GM23338 (cell line): ENCODE results near the gene SUCLG2. TPM values are rescaled to one million over a fixed set of nuclear protein-coding genes. Genes with fewer than 3 reads are reported as not detected.

Experiments used
- ATAC-seq: fragments of 200-7000 bp; cut with Tn5 transposase; 3 replicates; pipeline ENCODE4 v1.9.1; 2020
- DNase-seq: peaks from one replicate; pipeline ENCODE4 v3.0.0-alpha.2; 2015; ENCODE audit warnings: low spot score
- H2AFZ ChIP-seq: fragments of 200-600 bp; sonication (generic); 2 replicates; pipeline ENCODE4 v1.8.0; 2016; ENCODE audit warnings: antibody characterized with exemption, mild to moderate bottlenecking, moderate library complexity
- H3F3A ChIP-seq: fragments of 200-600 bp; sonication (generic); replicated peaks from 2 replicates; pipeline ENCODE4 v1.8.0; 2017; ENCODE audit warnings: antibody characterized with exemption, mixed run types, low read depth
- H3K27ac ChIP-seq: fragments of 200-600 bp; sonication (generic); 2 replicates; pipeline ENCODE4 v1.6.1; 2016; ENCODE audit warnings: low read depth
- H3K27me3 ChIP-seq: fragments of 200-600 bp; sonication (generic); 2 replicates; pipeline ENCODE4 v1.8.0; 2016; ENCODE audit warnings: mild to moderate bottlenecking, mixed run types, moderate library complexity; ENCODE audit not compliant: insufficient read depth
- H3K36me3 ChIP-seq: fragments of 200-600 bp; sonication (generic); 2 replicates; pipeline ENCODE4 v1.8.0; 2016; ENCODE audit warnings: mild to moderate bottlenecking; ENCODE audit not compliant: insufficient read depth
- H3K4me1 ChIP-seq: fragments of 200-600 bp; sonication (generic); 2 replicates; pipeline ENCODE4 v1.8.0; 2016; ENCODE audit warnings: mild to moderate bottlenecking, moderate library complexity; ENCODE audit not compliant: insufficient read depth
- H3K4me2 ChIP-seq: fragments of 200-600 bp; sonication (generic); 2 replicates; pipeline ENCODE4 v1.7.1; 2017; ENCODE audit warnings: mixed run types
- H3K4me3 ChIP-seq: fragments of 200-600 bp; sonication (generic); 2 replicates; pipeline ENCODE4 v1.6.1; 2016; ENCODE audit warnings: mixed run types
- H3K79me2 ChIP-seq: fragments of 200-600 bp; sonication (generic); replicated peaks from 2 replicates; pipeline ENCODE4 v1.8.0; 2017; ENCODE audit warnings: mild to moderate bottlenecking; ENCODE audit not compliant: insufficient read depth
- H3K9me2 ChIP-seq: fragments of 200-600 bp; sonication (generic); 2 replicates; pipeline ENCODE4 v1.8.0; 2017; ENCODE audit not compliant: insufficient read depth
- H4K20me1 ChIP-seq: fragments of 200-600 bp; sonication (generic); replicated peaks from 2 replicates; pipeline ENCODE4 v1.8.0; 2017; ENCODE audit warnings: mild to moderate bottlenecking; ENCODE audit not compliant: insufficient read depth
- H3K27ac Mint-ChIP-seq: 2 replicates; pipeline ENCODE4 v1.8.0; 2020; ENCODE audit warnings: inconsistent platforms, mild to moderate bottlenecking, moderate library complexity, mixed read lengths
- H3K27me3 Mint-ChIP-seq: 3 replicates; pipeline ENCODE4 v1.8.0; 2022; ENCODE audit warnings: low read depth, mild to moderate bottlenecking, moderate library complexity, mixed read lengths, inconsistent platforms; ENCODE audit not compliant: insufficient read depth, poor library complexity
- H3K36me3 Mint-ChIP-seq: 3 replicates; pipeline ENCODE4 v1.8.0; 2021; ENCODE audit warnings: low read depth, mild to moderate bottlenecking, inconsistent platforms, moderate library complexity, mixed read lengths
- H3K4me1 Mint-ChIP-seq: 3 replicates; pipeline ENCODE4 v1.8.0; 2020; ENCODE audit warnings: mild to moderate bottlenecking, inconsistent platforms, mixed read lengths
- H3K4me3 Mint-ChIP-seq: 3 replicates; pipeline ENCODE4 v1.8.0; 2021; ENCODE audit warnings: moderate library complexity, mild to moderate bottlenecking, inconsistent platforms, mixed read lengths
- H3K9me3 Mint-ChIP-seq: 3 replicates; pipeline ENCODE4 v1.8.0; 2020; ENCODE audit warnings: moderate library complexity, mild to moderate bottlenecking, inconsistent platforms, mixed read lengths
- CREB1 ChIP-seq: fragments of 250-450 bp; sonication (Bioruptor Pico); IDR thresholded peaks from 2 replicates; pipeline ENCODE4 v1.5.0; 2020; ENCODE audit warnings: low read depth, mild to moderate bottlenecking, moderate library complexity
- EZH2 ChIP-seq: fragments of 200-600 bp; sonication (generic); IDR thresholded peaks from one replicate; pipeline ENCODE4 v1.8.0; 2017; ENCODE audit warnings: antibody characterized with exemption, mild to moderate bottlenecking, low read depth; ENCODE audit not compliant: unreplicated experiment
- JUNB ChIP-seq: IDR thresholded peaks from one replicate; pipeline ENCODE4 v1.6.1; 2016; ENCODE audit warnings: antibody characterized with exemption; ENCODE audit not compliant: unreplicated experiment
- NANOG ChIP-seq: IDR thresholded peaks from 2 replicates; pipeline ENCODE4 v1.6.1; 2016; ENCODE audit warnings: antibody characterized with exemption, borderline replicate concordance
- POLR2AphosphoS5 ChIP-seq: IDR thresholded peaks from 2 replicates; pipeline ENCODE4 v1.6.1; 2016; ENCODE audit warnings: antibody characterized with exemption, low read depth
- STAT1 ChIP-seq: IDR thresholded peaks from one replicate; pipeline ENCODE4 v1.6.1; 2016; ENCODE audit warnings: antibody characterized with exemption; ENCODE audit not compliant: unreplicated experiment
- ZNF114 ChIP-seq: fragments of 250-450 bp; sonication (Bioruptor Pico); IDR thresholded peaks from 2 replicates; pipeline ENCODE4 v1.5.0; 2020; ENCODE audit warnings: mild to moderate bottlenecking, moderate library complexity
- ZNF331 ChIP-seq: fragments of 250-450 bp; sonication (Bioruptor Pico); IDR thresholded peaks from 2 replicates; pipeline ENCODE4 v1.5.0; 2020; ENCODE audit warnings: low read depth, mild to moderate bottlenecking, moderate library complexity
- polyA plus RNA-seq: library from polyadenylated mRNA; unstranded; fragments of >200 nt; fragmentation: Nextera tagmentation; extraction: Ambion mirVana; gene quantifications from 2 replicates; pipeline ENCODE4 v1.2.1, GENCODE V29; 2016
- total RNA-seq: library from RNA; depleted of rRNA; stranded (reverse); fragments of >200 nt; shearing (Covaris generic); gene quantifications from 2 replicates; pipeline ENCODE4 v1.2.3, GENCODE V29; 2014
- TF ChIP-seq, protein P1 (sequence below): IDR thresholded peaks from one replicate; pipeline ENCODE4 v1.6.1; 2018; ENCODE audit warnings: antibody characterized with exemption; ENCODE audit not compliant: unreplicated experiment
- TF ChIP-seq, protein P2 (sequence below), 2 experiments: fragments of 200-600 bp in 1 of 2; sonication (generic) in 1 of 2; conservative IDR thresholded peaks; 2 replicates each; pipeline versions ENCODE4 v1.5.1 to v1.6.1; 2016 to 2017; ENCODE audit warnings: antibody characterized with exemption in 2 of 2, low read depth in 2 of 2, mild to moderate bottlenecking in 2 of 2, moderate library complexity in 1 of 2
- TF ChIP-seq, protein P3 (sequence below): IDR thresholded peaks from 2 replicates; pipeline ENCODE4 v1.6.1; 2016; ENCODE audit warnings: antibody characterized with exemption
- TF ChIP-seq, protein P4 (sequence below): fragments of 250-450 bp; sonication (Bioruptor Pico); IDR thresholded peaks from 2 replicates; pipeline ENCODE4 v1.5.0; 2020; ENCODE audit warnings: mild to moderate bottlenecking, moderate library complexity

Gene SUCLG2
- total and polyA plus RNA-seq, 2 experiments from 2014 or later: 29.3 to 39.0 TPM

DNA sequence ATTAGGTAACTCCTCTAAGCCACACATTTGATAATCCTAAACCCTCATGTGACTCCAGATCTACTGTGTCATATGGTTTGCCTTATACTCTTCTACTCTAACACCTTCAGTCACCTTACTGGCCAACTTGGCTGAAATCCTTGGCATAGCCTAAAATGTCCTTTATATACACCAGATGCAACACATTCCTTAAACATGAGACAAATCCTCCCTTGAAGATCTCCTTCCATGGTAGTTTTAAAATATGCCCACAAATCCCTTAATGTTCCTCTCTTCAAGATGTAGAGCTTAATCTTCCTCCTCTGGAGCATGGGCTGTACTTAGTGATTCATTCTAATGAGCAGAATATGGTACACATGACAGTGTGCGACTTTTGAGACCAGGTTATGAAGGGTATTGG is 238.9 kb downstream of the SUCLG2 start:
- no peaks in the 10 kb centered on the region for H3K9me2 ChIP-seq
- no peak overlapping the region for H3K27ac ChIP-seq
- no peak for TF ChIP-seq POLR2AphosphoS5
- no peak for TF ChIP-seq ZNF331 (CRISPR knock-in tag)
- no peak for TF ChIP-seq JUNB
- no peak for TF ChIP-seq CREB1 (CRISPR knock-in tag)
- TF ChIP-seq, protein P1, sequence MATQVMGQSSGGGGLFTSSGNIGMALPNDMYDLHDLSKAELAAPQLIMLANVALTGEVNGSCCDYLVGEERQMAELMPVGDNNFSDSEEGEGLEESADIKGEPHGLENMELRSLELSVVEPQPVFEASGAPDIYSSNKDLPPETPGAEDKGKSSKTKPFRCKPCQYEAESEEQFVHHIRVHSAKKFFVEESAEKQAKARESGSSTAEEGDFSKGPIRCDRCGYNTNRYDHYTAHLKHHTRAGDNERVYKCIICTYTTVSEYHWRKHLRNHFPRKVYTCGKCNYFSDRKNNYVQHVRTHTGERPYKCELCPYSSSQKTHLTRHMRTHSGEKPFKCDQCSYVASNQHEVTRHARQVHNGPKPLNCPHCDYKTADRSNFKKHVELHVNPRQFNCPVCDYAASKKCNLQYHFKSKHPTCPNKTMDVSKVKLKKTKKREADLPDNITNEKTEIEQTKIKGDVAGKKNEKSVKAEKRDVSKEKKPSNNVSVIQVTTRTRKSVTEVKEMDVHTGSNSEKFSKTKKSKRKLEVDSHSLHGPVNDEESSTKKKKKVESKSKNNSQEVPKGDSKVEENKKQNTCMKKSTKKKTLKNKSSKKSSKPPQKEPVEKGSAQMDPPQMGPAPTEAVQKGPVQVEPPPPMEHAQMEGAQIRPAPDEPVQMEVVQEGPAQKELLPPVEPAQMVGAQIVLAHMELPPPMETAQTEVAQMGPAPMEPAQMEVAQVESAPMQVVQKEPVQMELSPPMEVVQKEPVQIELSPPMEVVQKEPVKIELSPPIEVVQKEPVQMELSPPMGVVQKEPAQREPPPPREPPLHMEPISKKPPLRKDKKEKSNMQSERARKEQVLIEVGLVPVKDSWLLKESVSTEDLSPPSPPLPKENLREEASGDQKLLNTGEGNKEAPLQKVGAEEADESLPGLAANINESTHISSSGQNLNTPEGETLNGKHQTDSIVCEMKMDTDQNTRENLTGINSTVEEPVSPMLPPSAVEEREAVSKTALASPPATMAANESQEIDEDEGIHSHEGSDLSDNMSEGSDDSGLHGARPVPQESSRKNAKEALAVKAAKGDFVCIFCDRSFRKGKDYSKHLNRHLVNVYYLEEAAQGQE: no peak
- TF ChIP-seq ZNF114 (CRISPR knock-in tag): no peak
- TF ChIP-seq, protein P2, sequence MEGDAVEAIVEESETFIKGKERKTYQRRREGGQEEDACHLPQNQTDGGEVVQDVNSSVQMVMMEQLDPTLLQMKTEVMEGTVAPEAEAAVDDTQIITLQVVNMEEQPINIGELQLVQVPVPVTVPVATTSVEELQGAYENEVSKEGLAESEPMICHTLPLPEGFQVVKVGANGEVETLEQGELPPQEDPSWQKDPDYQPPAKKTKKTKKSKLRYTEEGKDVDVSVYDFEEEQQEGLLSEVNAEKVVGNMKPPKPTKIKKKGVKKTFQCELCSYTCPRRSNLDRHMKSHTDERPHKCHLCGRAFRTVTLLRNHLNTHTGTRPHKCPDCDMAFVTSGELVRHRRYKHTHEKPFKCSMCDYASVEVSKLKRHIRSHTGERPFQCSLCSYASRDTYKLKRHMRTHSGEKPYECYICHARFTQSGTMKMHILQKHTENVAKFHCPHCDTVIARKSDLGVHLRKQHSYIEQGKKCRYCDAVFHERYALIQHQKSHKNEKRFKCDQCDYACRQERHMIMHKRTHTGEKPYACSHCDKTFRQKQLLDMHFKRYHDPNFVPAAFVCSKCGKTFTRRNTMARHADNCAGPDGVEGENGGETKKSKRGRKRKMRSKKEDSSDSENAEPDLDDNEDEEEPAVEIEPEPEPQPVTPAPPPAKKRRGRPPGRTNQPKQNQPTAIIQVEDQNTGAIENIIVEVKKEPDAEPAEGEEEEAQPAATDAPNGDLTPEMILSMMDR (conservative IDR thresholded peaks at IDR 0.05; ENCODE audit: low read depth in 2 of 2): no peak
- no peak for TF ChIP-seq NANOG
- TF ChIP-seq STAT1: no peak
- TF ChIP-seq, protein P3, sequence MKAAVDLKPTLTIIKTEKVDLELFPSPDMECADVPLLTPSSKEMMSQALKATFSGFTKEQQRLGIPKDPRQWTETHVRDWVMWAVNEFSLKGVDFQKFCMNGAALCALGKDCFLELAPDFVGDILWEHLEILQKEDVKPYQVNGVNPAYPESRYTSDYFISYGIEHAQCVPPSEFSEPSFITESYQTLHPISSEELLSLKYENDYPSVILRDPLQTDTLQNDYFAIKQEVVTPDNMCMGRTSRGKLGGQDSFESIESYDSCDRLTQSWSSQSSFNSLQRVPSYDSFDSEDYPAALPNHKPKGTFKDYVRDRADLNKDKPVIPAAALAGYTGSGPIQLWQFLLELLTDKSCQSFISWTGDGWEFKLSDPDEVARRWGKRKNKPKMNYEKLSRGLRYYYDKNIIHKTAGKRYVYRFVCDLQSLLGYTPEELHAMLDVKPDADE: no peak
- TF ChIP-seq, protein P4, sequence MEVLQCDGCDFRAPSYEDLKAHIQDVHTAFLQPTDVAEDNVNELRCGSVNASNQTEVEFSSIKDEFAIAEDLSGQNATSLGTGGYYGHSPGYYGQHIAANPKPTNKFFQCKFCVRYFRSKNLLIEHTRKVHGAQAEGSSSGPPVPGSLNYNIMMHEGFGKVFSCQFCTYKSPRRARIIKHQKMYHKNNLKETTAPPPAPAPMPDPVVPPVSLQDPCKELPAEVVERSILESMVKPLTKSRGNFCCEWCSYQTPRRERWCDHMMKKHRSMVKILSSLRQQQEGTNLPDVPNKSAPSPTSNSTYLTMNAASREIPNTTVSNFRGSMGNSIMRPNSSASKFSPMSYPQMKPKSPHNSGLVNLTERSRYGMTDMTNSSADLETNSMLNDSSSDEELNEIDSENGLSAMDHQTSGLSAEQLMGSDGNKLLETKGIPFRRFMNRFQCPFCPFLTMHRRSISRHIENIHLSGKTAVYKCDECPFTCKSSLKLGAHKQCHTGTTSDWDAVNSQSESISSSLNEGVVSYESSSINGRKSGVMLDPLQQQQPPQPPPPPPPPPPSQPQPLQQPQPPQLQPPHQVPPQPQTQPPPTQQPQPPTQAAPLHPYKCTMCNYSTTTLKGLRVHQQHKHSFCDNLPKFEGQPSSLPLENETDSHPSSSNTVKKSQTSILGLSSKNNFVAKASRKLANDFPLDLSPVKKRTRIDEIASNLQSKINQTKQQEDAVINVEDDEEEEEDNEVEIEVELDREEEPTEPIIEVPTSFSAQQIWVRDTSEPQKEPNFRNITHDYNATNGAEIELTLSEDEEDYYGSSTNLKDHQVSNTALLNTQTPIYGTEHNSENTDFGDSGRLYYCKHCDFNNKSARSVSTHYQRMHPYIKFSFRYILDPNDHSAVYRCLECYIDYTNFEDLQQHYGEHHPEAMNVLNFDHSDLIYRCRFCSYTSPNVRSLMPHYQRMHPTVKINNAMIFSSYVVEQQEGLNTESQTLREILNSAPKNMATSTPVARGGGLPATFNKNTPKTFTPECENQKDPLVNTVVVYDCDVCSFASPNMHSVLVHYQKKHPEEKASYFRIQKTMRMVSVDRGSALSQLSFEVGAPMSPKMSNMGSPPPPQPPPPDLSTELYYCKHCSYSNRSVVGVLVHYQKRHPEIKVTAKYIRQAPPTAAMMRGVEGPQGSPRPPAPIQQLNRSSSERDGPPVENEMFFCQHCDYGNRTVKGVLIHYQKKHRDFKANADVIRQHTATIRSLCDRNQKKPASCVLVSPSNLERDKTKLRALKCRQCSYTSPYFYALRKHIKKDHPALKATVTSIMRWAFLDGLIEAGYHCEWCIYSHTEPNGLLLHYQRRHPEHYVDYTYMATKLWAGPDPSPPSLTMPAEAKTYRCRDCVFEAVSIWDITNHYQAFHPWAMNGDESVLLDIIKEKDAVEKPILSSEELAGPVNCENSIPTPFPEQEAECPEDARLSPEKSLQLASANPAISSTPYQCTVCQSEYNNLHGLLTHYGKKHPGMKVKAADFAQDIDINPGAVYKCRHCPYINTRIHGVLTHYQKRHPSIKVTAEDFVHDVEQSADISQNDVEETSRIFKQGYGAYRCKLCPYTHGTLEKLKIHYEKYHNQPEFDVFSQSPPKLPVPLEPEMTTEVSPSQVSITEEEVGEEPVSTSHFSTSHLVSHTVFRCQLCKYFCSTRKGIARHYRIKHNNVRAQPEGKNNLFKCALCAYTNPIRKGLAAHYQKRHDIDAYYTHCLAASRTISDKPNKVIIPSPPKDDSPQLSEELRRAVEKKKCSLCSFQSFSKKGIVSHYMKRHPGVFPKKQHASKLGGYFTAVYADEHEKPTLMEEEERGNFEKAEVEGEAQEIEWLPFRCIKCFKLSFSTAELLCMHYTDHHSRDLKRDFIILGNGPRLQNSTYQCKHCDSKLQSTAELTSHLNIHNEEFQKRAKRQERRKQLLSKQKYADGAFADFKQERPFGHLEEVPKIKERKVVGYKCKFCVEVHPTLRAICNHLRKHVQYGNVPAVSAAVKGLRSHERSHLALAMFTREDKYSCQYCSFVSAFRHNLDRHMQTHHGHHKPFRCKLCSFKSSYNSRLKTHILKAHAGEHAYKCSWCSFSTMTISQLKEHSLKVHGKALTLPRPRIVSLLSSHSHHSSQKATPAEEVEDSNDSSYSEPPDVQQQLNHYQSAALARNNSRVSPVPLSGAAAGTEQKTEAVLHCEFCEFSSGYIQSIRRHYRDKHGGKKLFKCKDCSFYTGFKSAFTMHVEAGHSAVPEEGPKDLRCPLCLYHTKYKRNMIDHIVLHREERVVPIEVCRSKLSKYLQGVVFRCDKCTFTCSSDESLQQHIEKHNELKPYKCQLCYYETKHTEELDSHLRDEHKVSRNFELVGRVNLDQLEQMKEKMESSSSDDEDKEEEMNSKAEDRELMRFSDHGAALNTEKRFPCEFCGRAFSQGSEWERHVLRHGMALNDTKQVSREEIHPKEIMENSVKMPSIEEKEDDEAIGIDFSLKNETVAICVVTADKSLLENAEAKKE (CRISPR knock-in tag): no peak
- TF ChIP-seq EZH2: no peak
- H3K27me3 ChIP-seq: no peaks in the 10 kb centered on the region
- no peaks in the 10 kb centered on the region for H3F3A ChIP-seq
- H2AFZ ChIP-seq: no peak overlapping the region
- no peak overlapping the region for H3K4me3 ChIP-seq
- Mint-ChIP-seq H3K36me3 (peaks cover 8% of the 10 kb centered on the region; the same call in 2 of the 3 replicates), H3K9me3 (peaks cover 5% of the 10 kb centered on the region; the same call in 1 of the 3 replicates), H3K27ac (no peak overlapping the region), H3K4me1 (no peaks in the 10 kb centered on the region), H3K27me3 (no peaks in the 10 kb centered on the region), H3K4me3 (no peak overlapping the region)
- H3K36me3 ChIP-seq: no peaks in the 10 kb centered on the region
- H3K79me2 ChIP-seq: no peaks in the 10 kb centered on the region
- DNase-seq (no peak), ATAC-seq (no peak)
- no peaks in the 10 kb centered on the region for H4K20me1 ChIP-seq
- H3K4me2 ChIP-seq: no peak overlapping the region
- H3K4me1 ChIP-seq: no peaks in the 10 kb centered on the region
